Measurements from ENCODE around the gene CEPT1. TPM values are rescaled to one million over a fixed set of nuclear protein-coding genes. Genes with fewer than 3 reads are reported as not detected.

CEPT1 gene
- total and polyA plus RNA-seq, 2 of the 4 experiments (the other 2 are of a cell fraction), result 13.3 to 27.4 TPM

- Histone ChIP-seq H3K27ac (ENCODE audit: insufficient read depth, low read length) (peak overlapping the region; percentile 51; the same call in 1 of the 2 replicates), H3K4me1 (ENCODE audit: control insufficient read depth, insufficient read depth, low read length) (peaks cover 12% of the 10 kb centered on the region), H4K91ac (ENCODE audit: insufficient read depth, low read depth, low read length) (no peak overlapping the region), H3K14ac (replicated peaks; ENCODE audit: low read depth, low read length) (no peak overlapping the region), H3K56ac (ENCODE audit: extremely low read depth, insufficient read depth, low read length) (no peak overlapping the region), H3K4ac (ENCODE audit: low read depth, low read length) (no peak overlapping the region), H3K23ac (ENCODE audit: low read depth, low read length) (no peak overlapping the region), H2AK9ac (replicated peaks; ENCODE audit: low read depth, low read length, poor library complexity) (no peak overlapping the region), H3K4me2 (ENCODE audit: low read depth, low read length) (0 out of 2 replicates have a peak overlapping the region, but pooled peaks have one; percentile 47), H4K8ac (ENCODE audit: low read depth in 2 of 2, low read length in 2 of 2) (no peak overlapping the region), H3K79me1 (ENCODE audit: low read depth in 1 of 2, low read length in 2 of 2) (no peaks in the 10 kb centered on the region), H2BK5ac (ENCODE audit: low read depth, low read length, poor library complexity, severe bottlenecking) (no peak overlapping the region), H2BK120ac (ENCODE audit: low read depth, low read length) (no peak overlapping the region), H3K9ac (ENCODE audit: low read depth, low read length) (no peak overlapping the region), H3K9me3 (ENCODE audit: control insufficient read depth, insufficient read depth, low read length) (no peaks in the 10 kb centered on the region), H3K27me3 (ENCODE audit: control insufficient read depth, insufficient read depth, low read length) (no peaks in the 10 kb centered on the region), H4K5ac (ENCODE audit: low read depth, low read length) (no peak overlapping the region), H2AFZ (replicated peaks; ENCODE audit: low read length, poor library complexity) (no peak overlapping the region), H2BK20ac (ENCODE audit: low read depth, low read length) (no peak overlapping the region), H3K36me3 (ENCODE audit: control insufficient read depth, insufficient read depth, low read length) (no peaks in the 10 kb centered on the region), H4K20me1 (ENCODE audit: insufficient read depth, low read length) (no peaks in the 10 kb centered on the region), H2AK5ac (ENCODE audit: low read depth, low read length) (no peak overlapping the region), H3K4me3 (ENCODE audit: insufficient read depth, low read depth, low read length) (no peak overlapping the region), H3K18ac (ENCODE audit: low read depth, low read length) (no peak overlapping the region), H3K9me1 (ENCODE audit: insufficient read depth, low read length) (no peaks in the 10 kb centered on the region), H2BK15ac (ENCODE audit: low read depth, low read length) (no peak overlapping the region)
- DNase-seq, result peak; percentile 4
- WGBS, 2 experiments (ENCODE audit: extremely low coverage in 2 of 2, insufficient read length in 1 of 2), result no CpG with 5 or more reads among the region's 2 CpGs
- in situ Hi-C loops (cut with MboI; ENCODE audit: low sequenced_read_pairs), result loop anchor here (10.0 kb wide), 3 partner anchors 106 to 536 kb away; no protein-coding TSS in a partner anchor
- ATAC-seq (ENCODE audit: low read depth), result peak; percentile 44
- dilution Hi-C loops (cut with HindIII; ENCODE audit: low sequenced_read_pairs, unreplicated experiment), result no loop called here
- no TSS peak for BruUV-seq (replicated peaks)
- intact Hi-C loops (cut with micrococcal nuclease), result loop anchor here (2.0 to 10.0 kb wide), 3 partner anchors 88 to 529 kb away; partner anchors contain the start of genes CEPT1, DDX20 and DRAM2
- ChIA-PET POLR2A (ENCODE audit: unreplicated experiment) (interaction anchor here (1.0 kb wide), 1 partner anchor 187 kb away, joined by 3 read pairs; no protein-coding TSS in a partner anchor), CTCF (interaction anchor here (0.9 to 1.0 kb wide), 2 partner anchors 13 to 171 kb away, joined by 3 to 4 read pairs; no protein-coding TSS in a partner anchor)
- TF ChIP-seq POLR2A (IDR thresholded peaks at IDR 0.05; ENCODE audit: low read depth, low read length), result no peak
- TF ChIP-seq ELK1 (IDR thresholded peaks at IDR 0.05; ENCODE audit: borderline replicate concordance, low read depth, low read length), result no peak
- no peak for TF ChIP-seq CTCF (conservative IDR thresholded peaks at IDR 0.05; ENCODE audit: low read depth, low read length)
- TF ChIP-seq RAD21 (IDR thresholded peaks at IDR 0.05; ENCODE audit: low read length), result no peak
- no peak for TF ChIP-seq MAFK (IDR thresholded peaks at IDR 0.05; ENCODE audit: low read depth, low read length)
- TF ChIP-seq RFX5 (IDR thresholded peaks at IDR 0.05; ENCODE audit: low read depth, low read length), result no peak
- no peak for TF ChIP-seq RCOR1 (IDR thresholded peaks at IDR 0.05; ENCODE audit: insufficient replicate concordance, low read length)
- no peak for TF ChIP-seq FOS (IDR thresholded peaks at IDR 0.05; ENCODE audit: low read depth, low read length)
- no peak for TF ChIP-seq CEBPB (IDR thresholded peaks at IDR 0.05; ENCODE audit: low read depth, low read length)
- no peak for TF ChIP-seq MXI1 (IDR thresholded peaks at IDR 0.05; ENCODE audit: borderline replicate concordance, low read depth, low read length)
- no peak for TF ChIP-seq BHLHE40 (IDR thresholded peaks at IDR 0.05; ENCODE audit: low read depth, low read length)
- TF ChIP-seq SMC3 (IDR thresholded peaks at IDR 0.05; ENCODE audit: low read depth, low read length), result no peak
- TF ChIP-seq NFE2L2 (IDR thresholded peaks at IDR 0.05; ENCODE audit: low read depth, low read length), result no peak
- TF ChIP-seq CHD1 (IDR thresholded peaks at IDR 0.05; ENCODE audit: low read depth, low read length), result no peak
- no peak for TF ChIP-seq MAZ (IDR thresholded peaks at IDR 0.05; ENCODE audit: borderline replicate concordance, low read depth, low read length)
- no peak for TF ChIP-seq USF2 (IDR thresholded peaks at IDR 0.05; ENCODE audit: low read depth, low read length)
These were observed 88.7 kb downstream of the CEPT1 start for GRCh38 chr1:111228748-111229126.

Measured in IMR-90 (cell line).